PC-9 (cell line): Measurements from ENCODE around the gene CNKSR3. TPM values are rescaled to one million over a fixed set of nuclear protein-coding genes. Genes with fewer than 3 reads are reported as not detected.

ENCODE experiments used
- BruUV-seq: library from RNA; stranded (reverse); fragments of 400-500 nt; replicated peaks from 2 replicates; lab custom pipeline; 2021; lab: Mats Ljungman, UMichigan
- CTCF ChIA-PET: fragments of 300-600 bp; sonication (Branson Sonifier 250); formaldehyde crosslinking; loops from one replicate; lab custom pipeline; 2022; ENCODE audit warnings: antibody characterized with exemption; lab: Charles Lee
- POLR2A ChIA-PET: fragments of 300-600 bp; sonication (Branson Sonifier 250); formaldehyde crosslinking; loops from one replicate; lab custom pipeline; 2022; ENCODE audit warnings: antibody characterized with exemption; ENCODE audit not compliant: unreplicated experiment; lab: Charles Lee
- DNase-seq, 2 experiments: peaks; one replicate each; pipeline versions ENCODE4 v3.0.0 to v3.0.0-alpha.2; 2015 to 2022; ENCODE audit warnings: mixed read lengths in 1 of 2
- H2AFZ ChIP-seq: fragments of 200-600 bp; sonication (generic); 2 replicates; pipeline ENCODE4 v1.8.1; 2017; ENCODE audit warnings: antibody characterized with exemption
- H3F3A ChIP-seq: fragments of 200-600 bp; sonication (generic); 2 replicates; pipeline ENCODE4 v1.8.1; 2017; ENCODE audit warnings: antibody characterized with exemption, mild to moderate bottlenecking, low read depth; ENCODE audit not compliant: insufficient read depth
- H3K27ac ChIP-seq: fragments of 200-600 bp; sonication (generic); 2 replicates; pipeline ENCODE4 v1.6.1; 2016; ENCODE audit warnings: mixed run types
- H3K27me3 ChIP-seq: fragments of 200-600 bp; sonication (generic); 2 replicates; pipeline ENCODE4 v1.6.1; 2016; ENCODE audit warnings: low read depth, mixed run types; ENCODE audit not compliant: insufficient read depth
- H3K36me3 ChIP-seq: fragments of 200-600 bp; sonication (generic); 2 replicates; pipeline ENCODE4 v1.6.1; 2016; ENCODE audit warnings: low read depth, mixed run types
- H3K4me1 ChIP-seq: fragments of 200-600 bp; sonication (generic); replicated peaks from 2 replicates; pipeline ENCODE4 v1.6.1; 2016; ENCODE audit warnings: mixed run types; ENCODE audit not compliant: insufficient read depth
- H3K4me2 ChIP-seq: fragments of 200-600 bp; sonication (generic); 2 replicates; pipeline ENCODE4 v1.6.1; 2017; ENCODE audit warnings: mixed run types
- H3K4me3 ChIP-seq: fragments of 200-600 bp; sonication (generic); 2 replicates; pipeline ENCODE4 v1.6.1; 2016; ENCODE audit warnings: mixed run types
- H3K79me2 ChIP-seq: fragments of 200-600 bp; sonication (generic); 2 replicates; pipeline ENCODE4 v1.6.1; 2017; ENCODE audit warnings: low read depth, mixed run types
- H3K9me2 ChIP-seq: fragments of 200-600 bp; sonication (generic); 2 replicates; pipeline ENCODE4 v1.8.1; 2017; ENCODE audit warnings: mild to moderate bottlenecking; ENCODE audit not compliant: insufficient read depth
- H3K9me3 ChIP-seq: fragments of 200-600 bp; sonication (generic); 2 replicates; pipeline ENCODE4 v1.8.1; 2016; ENCODE audit warnings: low read depth; ENCODE audit not compliant: insufficient read depth
- H4K20me1 ChIP-seq: fragments of 200-600 bp; sonication (generic); 2 replicates; pipeline ENCODE4 v1.8.1; 2017; ENCODE audit not compliant: insufficient read depth
- CTCF ChIP-seq: fragments of 200-600 bp; sonication (generic); conservative IDR thresholded peaks from 2 replicates; pipeline ENCODE4 v1.6.1; 2017; ENCODE audit warnings: mixed run types, antibody characterized with exemption, mild to moderate bottlenecking, moderate library complexity
- EZH2 ChIP-seq: fragments of 200-600 bp; sonication (generic); IDR thresholded peaks from 2 replicates; pipeline ENCODE4 v1.8.0; 2017; ENCODE audit warnings: antibody characterized with exemption, low read depth
- intact Hi-C: fragments of 100-400 bp; cut with micrococcal nuclease; formaldehyde crosslinking; loops from one replicate; pipeline ENCODE4 v1.10.0; 2022; ENCODE audit not compliant: unreplicated experiment
- total RNA-seq: library from RNA; stranded (reverse); gene quantifications from 2 replicates; pipeline ENCODE4 v1.2.3, GENCODE V29; 2021

The CNKSR3 gene
- total RNA-seq, 1 experiment from 2014 or later: 4.7 TPM

- intact Hi-C loops: loop anchor here (10.0 kb wide), 1 partner anchor 380 kb away; no protein-coding TSS in a partner anchor
- H3K9me2 ChIP-seq: no peaks in the 10 kb centered on the region
- H3K4me2 ChIP-seq: no peak overlapping the region
- no peak for TF ChIP-seq CTCF
- no peak for TF ChIP-seq EZH2
- no peaks in the 10 kb centered on the region for H3K36me3 ChIP-seq
- no peak for DNase-seq
- H3F3A ChIP-seq: no peaks in the 10 kb centered on the region
- no peaks in the 10 kb centered on the region for H3K79me2 ChIP-seq
- no peaks in the 10 kb centered on the region for H3K4me1 ChIP-seq
- no peak overlapping the region for H3K27ac ChIP-seq
- POLR2A ChIA-PET: no interaction called here
- no peak overlapping the region for H3K4me3 ChIP-seq
- no peaks in the 10 kb centered on the region for H3K9me3 ChIP-seq
- no peak overlapping the region for H2AFZ ChIP-seq
- H4K20me1 ChIP-seq: no peaks in the 10 kb centered on the region
- CTCF ChIA-PET: interaction anchor here (0.6 kb wide), 1 partner anchor 16 kb away, joined by 3 read pairs; no protein-coding TSS in a partner anchor
- BruUV-seq: no TSS peak
- H3K27me3 ChIP-seq: no peaks in the 10 kb centered on the region
Observed at GRCh38 chr6:154354265-154354777, 156.2 kb downstream of the CNKSR3 start.

DNA sequence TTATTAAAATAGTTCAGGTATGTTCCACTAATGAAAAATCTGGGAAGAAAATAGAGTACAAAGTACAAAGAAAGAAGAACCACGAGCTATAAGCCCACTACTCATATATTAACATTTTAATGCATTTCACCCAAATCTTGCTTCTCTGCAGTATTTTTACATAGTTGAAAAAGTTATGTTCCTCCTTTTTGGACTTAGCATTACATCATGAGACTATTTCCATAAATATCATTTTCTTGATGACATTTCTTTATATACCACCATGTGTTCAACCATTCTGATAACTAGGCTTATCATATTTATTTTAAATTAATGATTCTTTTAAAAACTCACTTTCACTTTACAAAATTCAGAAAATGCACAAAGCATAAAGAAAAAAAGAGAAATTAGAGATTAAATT, 156.9 kb downstream of the CNKSR3 start:
- no peaks in the 10 kb centered on the region for H3F3A ChIP-seq
- H3K4me3 ChIP-seq: no peak overlapping the region
- no peaks in the 10 kb centered on the region for H3K9me3 ChIP-seq
- no peak overlapping the region for H3K4me2 ChIP-seq
- H4K20me1 ChIP-seq: no peaks in the 10 kb centered on the region
- H3K27me3 ChIP-seq: no peaks in the 10 kb centered on the region
- no TSS peak for BruUV-seq
- no peaks in the 10 kb centered on the region for H3K36me3 ChIP-seq
- no peak for DNase-seq
- POLR2A ChIA-PET: no interaction called here
- H2AFZ ChIP-seq: no peak overlapping the region
- H3K27ac ChIP-seq: no peak overlapping the region
- TF ChIP-seq EZH2 (no peak), CTCF (no peak)
- intact Hi-C loops: loop anchor here (10.0 kb wide), 1 partner anchor 379 kb away; no protein-coding TSS in a partner anchor
- H3K4me1 ChIP-seq: no peaks in the 10 kb centered on the region
- no peaks in the 10 kb centered on the region for H3K9me2 ChIP-seq
- CTCF ChIA-PET: no interaction called here
- no peaks in the 10 kb centered on the region for H3K79me2 ChIP-seq

GRCh38 chr6:154352898-154353585, 157.4 kb downstream of the CNKSR3 start:
- Histone ChIP-seq H3F3A (no peaks in the 10 kb centered on the region), H3K9me2 (no peaks in the 10 kb centered on the region), H3K4me1 (no peaks in the 10 kb centered on the region), H3K4me2 (no peak overlapping the region), H3K4me3 (no peak overlapping the region), H3K79me2 (no peaks in the 10 kb centered on the region), H3K27ac (no peak overlapping the region), H4K20me1 (no peaks in the 10 kb centered on the region), H2AFZ (no peak overlapping the region), H3K27me3 (no peaks in the 10 kb centered on the region), H3K36me3 (no peaks in the 10 kb centered on the region), H3K9me3 (no peaks in the 10 kb centered on the region)
- no TSS peak for BruUV-seq
- CTCF ChIA-PET: no interaction called here
- POLR2A ChIA-PET: no interaction called here
- DNase-seq: no peak
- TF ChIP-seq CTCF (no peak), EZH2 (no peak)
- intact Hi-C loops: loop anchor here (10.0 kb wide), 1 partner anchor 378 kb away; no protein-coding TSS in a partner anchor
